Measurements from ENCODE around the gene KRT38.

GRCh38 chr17:41395611-41396010 is 45.2 kb downstream of the KRT38 start:
- TF ChIP-seq, protein P1, sequence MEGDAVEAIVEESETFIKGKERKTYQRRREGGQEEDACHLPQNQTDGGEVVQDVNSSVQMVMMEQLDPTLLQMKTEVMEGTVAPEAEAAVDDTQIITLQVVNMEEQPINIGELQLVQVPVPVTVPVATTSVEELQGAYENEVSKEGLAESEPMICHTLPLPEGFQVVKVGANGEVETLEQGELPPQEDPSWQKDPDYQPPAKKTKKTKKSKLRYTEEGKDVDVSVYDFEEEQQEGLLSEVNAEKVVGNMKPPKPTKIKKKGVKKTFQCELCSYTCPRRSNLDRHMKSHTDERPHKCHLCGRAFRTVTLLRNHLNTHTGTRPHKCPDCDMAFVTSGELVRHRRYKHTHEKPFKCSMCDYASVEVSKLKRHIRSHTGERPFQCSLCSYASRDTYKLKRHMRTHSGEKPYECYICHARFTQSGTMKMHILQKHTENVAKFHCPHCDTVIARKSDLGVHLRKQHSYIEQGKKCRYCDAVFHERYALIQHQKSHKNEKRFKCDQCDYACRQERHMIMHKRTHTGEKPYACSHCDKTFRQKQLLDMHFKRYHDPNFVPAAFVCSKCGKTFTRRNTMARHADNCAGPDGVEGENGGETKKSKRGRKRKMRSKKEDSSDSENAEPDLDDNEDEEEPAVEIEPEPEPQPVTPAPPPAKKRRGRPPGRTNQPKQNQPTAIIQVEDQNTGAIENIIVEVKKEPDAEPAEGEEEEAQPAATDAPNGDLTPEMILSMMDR (IDR thresholded peaks at IDR 0.05) = no peak
- TF ChIP-seq EP300 (IDR thresholded peaks at IDR 0.05) (no peak), POLR2A (IDR thresholded peaks at IDR 0.05) (no peak)

All from ovary (tissue), 3 donors.